Right lobe of liver (tissue), 4 donors: Measurements from ENCODE around the gene SPINK1.

Experiments
- CTCF ChIP-seq, 4 donors: fragments of 200-600 bp in 3 of 4; fragments of 450-650 bp in 1 of 4; IDR thresholded peaks; one replicate each; pipeline versions ENCODE4 v1.5.1 to v1.8.0; 2016 to 2022; ENCODE audit warnings: antibody characterized with exemption in 4 of 4, mild to moderate bottlenecking in 2 of 4
- POLR2A ChIP-seq: fragments of 450-650 bp; IDR thresholded peaks from one replicate; pipeline ENCODE4 v1.6.1; 2017; ENCODE audit warnings: antibody characterized with exemption, mild to moderate bottlenecking
- donor health status: DM: no; HTN: no; CAD: no.
- donor health status: DM: no; HTN: no; CAD: no.
- donor health status: DM: no; HTN: yes; CAD: no.

- no peak for TF ChIP-seq CTCF (IDR thresholded peaks at IDR 0.05)
- TF ChIP-seq POLR2A: no peak
Measured at GRCh38 chr5:147779694-147780093, 51.8 kb downstream of the SPINK1 start.
